8988T (cell line): Measurements from ENCODE around the gene MRPS18B.
"Not testable (repeated sequence)": the region's sequence is repeated elsewhere in the genome, so short reads cannot be mapped to it uniquely, and the experiment has no call there.

ENCODE experiments used
- DNase-seq: peaks from one replicate; pipeline ENCODE4 v3.0.0; 2011

MRPS18B gene

DNA sequence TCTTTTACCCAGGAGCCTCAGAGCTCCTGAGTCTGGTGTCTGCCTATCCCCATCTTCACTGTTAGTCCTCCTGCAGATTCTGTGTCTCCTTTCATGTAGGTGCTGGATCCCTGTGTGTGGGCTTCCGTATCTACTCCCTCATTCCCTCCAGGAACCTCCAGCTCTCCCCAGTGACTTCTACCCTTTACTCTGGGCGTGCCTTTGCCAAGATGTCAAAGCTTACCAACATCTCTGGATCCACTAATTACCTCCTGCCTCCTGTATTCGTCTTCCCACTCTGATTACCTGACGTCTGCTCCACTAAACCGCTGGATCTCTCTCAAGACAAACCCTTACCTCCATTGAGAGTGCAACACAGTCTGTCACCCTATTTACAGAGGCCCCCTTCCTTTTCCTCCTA is 27.1 kb downstream of the MRPS18B start:
- no peak for DNase-seq

- no peak for DNase-seq
Measured at GRCh38 chr6:30645989-30646388, 28.3 kb downstream of the MRPS18B start.

DNA sequence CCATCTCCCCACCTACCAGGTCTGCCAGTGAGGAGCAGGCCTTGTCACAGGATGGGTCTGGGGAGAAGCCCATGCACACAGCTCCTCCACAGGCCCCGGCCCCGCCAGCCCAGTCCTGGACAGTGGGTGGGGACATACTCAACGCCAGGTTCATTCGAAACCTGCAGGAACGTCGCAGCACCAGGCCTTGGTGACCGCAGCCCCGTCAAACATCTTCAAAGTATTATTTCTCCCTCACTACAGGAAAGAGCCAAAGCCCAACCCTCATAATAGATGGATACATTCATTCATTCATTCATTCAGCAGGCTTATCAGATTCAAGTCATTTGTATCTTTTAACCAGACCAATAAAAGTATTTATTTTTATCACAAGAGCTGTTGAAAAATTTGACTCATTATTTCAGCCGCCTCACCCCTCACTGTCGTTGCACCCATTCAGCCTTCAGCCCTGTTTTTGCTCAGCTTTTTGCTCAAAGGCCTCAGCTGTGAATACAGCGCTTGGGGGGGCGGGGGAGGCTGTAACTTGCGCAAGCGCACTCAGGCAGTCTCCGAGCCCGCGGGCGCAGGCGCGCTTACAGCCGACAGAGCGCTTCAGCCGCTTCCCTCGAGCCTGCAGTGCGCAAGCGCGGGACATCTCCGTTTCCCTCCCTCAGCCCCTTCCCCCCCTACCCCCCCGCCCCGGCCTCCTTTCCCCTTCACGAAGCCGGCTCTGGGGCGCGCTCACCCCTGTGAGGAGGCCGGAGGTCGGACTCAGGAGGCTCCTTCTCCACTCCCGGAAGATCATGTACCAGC is 29.0 kb downstream of the MRPS18B start, which contains the start of gene C6orf136:
TSS of gene C6orf136 (plus strand) at position 684 of the 792 bp plus-strand sequence. CDS start at position 783, 99 bp downstream.
- DNase-seq: peak; percentile 92

- DNase-seq: peak; percentile 89
Measured at GRCh38 chr6:30647242-30648116, 29.8 kb downstream of the MRPS18B start.

DNA sequence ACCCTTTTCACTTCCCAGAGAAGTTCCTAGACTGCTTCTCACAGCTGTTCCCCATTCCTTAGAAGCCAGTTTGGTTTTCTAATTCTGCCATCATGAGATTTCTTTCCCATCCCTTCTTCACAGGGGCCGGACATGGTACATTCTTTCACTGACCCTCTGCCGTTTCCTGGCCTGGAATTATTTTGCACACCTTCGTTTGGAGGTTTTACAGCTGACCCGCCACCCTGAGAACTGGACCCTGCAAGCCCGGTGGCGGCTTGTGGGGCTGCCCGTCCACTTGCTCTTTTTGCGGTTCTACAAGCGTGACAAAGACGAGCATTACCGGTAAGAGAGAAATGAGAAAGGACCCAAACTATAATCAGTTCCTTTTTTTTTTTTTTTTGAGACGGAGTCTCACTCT is 33.5 kb downstream of the MRPS18B start:
- DNase-seq: no peak

DNA sequence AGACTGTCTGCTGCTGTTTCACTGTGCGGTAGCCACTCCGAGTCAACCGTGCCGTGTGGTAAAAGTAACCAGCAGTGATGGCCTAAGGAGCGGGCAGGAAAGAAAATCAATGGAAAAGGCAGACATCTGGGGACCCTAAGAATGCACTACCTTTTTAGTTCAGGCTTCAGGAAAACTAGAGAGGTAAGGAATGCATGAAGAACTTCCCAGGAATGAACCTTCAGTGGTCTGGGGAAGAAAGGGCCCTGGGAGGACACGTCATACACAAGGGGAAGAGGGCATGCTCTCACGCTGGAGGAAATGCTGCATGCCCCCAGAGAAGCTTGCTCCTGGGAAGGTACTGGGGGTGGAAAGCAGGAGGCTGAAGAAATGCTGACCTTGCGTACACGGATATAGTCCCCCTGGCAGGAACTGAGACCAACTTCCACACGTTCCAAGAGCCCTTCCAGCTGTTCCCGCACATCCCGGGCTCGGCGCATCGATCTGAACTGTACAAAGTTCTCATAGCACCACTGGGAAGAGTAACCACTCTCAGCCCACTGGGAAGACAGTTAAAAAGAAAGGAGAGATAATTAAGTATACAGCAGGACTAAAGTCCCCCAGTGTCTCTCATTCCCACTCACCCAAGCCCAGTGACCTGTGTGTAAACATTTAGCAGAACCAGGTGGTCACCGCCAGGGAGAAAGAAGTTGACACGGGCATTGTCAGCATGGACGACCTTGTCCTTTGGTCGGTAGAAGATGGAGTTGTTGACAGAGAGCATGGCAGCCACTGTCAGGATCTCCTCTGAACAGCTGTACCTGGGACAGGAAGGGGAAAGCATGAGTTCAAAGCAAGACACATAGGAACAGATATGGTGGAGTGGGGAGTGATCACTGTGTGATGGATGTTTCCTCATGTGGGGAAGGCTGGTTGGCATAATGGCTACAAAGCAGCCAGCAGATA is 37.4 kb downstream of the MRPS18B start:
- DNase-seq: no peak

DNA sequence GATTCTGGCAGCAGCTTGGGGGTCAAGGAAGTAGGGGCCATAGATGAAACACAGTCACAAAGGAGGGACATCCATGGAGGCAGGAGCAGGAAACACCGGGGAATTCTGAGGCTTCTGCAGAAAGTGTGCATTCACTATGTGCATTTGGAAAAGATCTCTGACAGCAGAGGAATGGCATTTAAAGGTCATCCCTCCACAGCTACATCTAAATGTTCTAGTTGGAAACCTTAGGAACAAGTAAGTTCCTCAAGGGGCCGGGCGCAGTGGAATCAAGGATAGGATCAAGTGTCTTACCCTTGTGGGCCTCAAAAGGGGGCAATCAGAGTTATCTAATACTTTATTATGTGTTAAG is 38.1 kb downstream of the MRPS18B start:
- no peak for DNase-seq

DNA sequence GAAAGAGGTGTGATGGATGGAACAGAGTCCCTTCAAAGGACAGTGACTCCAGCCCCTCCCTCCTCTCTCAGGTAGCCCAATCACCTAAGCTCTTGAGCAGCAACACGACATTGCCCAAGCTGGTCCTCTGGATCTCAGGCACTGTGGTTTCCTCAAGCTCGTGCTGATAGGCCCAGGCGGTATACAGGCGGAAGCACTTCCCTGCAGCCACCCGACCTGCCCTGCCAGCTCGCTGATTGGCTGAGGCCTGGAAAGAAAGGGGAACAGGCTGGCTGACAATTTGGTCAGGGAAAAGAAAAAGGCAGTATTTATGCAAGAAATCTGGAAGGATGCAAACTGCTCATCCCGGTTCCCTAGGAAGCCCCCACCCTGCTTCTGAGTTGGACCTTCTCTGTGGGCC is 38.9 kb downstream of the MRPS18B start:
- no peak for DNase-seq

GRCh38 chr6:30657454-30657853 is 39.8 kb downstream of the MRPS18B start:
- DNase-seq: no peak

DNA sequence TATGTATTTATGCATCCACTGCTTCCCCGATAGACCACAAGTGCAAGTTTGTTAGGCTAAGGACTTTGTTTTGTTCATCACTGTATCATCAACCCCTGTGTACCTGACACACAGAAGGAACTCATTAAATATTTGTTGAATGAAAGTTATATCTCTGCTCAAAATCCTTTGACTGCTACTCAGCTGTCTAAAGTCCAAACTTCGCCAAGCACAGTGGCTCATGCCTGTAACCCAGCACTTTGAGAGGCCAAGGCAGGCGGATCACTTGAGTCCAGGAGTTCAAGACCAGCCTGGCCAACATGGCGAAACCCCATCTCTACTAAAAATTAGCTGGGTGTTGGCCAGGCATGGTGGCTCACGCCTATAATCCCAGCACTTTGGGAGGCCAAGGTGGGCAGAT is 40.3 kb downstream of the MRPS18B start:
- not testable (repeated sequence) for DNase-seq

GRCh38 chr6:30664994-30665767 is 47.5 kb downstream of the MRPS18B start:
- DNase-seq: no peak

- DNase-seq: not testable (repeated sequence)
Measured at GRCh38 chr6:30666300-30666699, 48.7 kb downstream of the MRPS18B start.

- peak; percentile 50 for DNase-seq
Measured at GRCh38 chr6:30670760-30671527, 53.3 kb downstream of the MRPS18B start.

DNA sequence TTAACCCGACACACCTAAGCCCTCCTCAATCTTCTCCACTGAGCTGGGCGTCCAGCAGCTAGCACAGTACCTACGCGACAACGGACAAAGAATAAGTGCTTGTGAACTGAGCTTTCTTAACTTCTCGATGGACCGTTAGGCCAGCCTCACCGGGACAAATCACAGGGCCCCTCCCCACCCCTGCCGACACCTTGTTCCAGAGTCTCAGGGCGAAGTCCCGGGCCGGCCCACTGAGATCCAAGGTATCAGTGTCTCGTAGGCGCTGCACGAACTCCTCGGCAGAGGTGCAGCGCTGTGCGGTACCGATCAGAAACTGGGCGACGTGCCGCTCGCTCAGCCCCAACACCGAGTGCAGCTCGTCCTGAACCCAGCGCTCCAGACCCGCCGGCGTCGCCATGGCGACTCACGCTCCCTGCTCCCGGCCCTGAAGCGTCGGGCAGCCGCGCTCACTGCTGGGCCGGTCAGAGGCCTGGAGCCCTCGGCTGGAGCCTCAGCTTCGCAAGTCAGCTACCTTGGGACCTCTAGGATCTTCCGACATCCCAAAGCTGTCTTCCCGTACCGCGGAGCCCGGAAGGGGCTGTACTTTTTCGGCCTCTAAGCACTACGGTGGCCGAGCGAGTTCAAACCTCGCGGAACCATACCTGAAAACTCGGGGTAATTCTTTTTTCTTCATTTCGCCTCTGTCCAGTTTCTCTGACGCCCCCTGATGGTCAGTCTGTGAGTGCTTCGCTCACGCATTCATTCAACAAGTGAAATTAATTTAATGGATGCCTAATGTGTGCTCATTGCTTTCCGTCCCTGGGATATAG is 55.0 kb downstream of the MRPS18B start, which contains the start of gene DHX16:
TSS of gene DHX16 (minus strand) at position 562 of the 809 bp plus-strand sequence. CDS start at position 397, 165 bp downstream.
- DNase-seq: peak; percentile 73
